ENCODE data around the gene KCNB1.

DNA sequence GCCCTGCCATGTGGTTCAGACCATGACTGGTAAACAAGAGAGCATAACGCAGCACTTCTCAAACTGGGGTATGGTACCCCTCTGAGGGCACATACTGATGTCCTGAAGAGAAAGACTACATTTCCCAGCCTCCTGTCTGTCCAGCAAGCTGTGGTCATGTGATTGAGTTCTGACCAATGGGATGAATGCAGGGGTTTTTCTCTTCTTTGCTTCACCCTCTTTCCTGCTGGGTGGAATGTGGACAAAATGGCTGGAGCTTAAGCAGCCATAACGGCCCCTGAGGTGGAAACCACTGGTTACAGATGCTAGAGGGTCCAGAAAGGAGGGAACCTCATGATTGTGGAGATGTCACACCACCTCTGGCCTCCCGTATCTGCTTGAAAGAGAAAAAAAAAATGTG is 19.4 kb upstream of the KCNB1 start:
- TF ChIP-seq POLR2A (IDR thresholded peaks at IDR 0.05; ENCODE audit: low read depth, low read length): no peak
- no peak for TF ChIP-seq POLR2AphosphoS5 (IDR thresholded peaks at IDR 0.05; ENCODE audit: low read depth, low read length)
